Measurements from ENCODE around the gene OR8H3.
"Not testable (repeated sequence)": the region's sequence is repeated elsewhere in the genome, so short reads cannot be mapped to it uniquely, and the experiment has no call there.

The OR8H3 gene, protein sequence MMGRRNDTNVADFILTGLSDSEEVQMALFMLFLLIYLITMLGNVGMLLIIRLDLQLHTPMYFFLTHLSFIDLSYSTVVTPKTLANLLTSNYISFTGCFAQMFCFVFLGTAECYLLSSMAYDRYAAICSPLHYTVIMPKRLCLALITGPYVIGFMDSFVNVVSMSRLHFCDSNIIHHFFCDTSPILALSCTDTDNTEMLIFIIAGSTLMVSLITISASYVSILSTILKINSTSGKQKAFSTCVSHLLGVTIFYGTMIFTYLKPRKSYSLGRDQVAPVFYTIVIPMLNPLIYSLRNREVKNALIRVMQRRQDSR

DNA sequence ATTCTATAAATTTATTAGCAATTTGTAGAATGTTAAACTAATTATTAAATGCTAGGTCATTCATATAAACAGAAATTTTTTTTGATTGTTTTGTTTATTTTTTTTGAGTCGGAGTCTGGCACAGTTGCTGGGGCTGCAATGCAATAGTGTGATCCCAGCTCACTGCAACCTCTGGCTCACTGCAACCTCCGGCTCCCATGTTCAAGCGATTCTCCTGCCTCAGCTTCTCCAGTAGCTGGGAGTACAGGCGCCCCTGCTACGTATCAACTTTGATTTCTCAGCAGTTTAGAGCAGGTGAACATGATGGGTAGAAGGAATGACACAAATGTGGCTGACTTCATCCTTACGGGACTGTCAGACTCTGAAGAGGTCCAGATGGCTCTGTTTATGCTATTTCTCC, at the start of gene OR8H3:
Gene OR8H3 (plus strand): TSS at position 301 of the 400 bp plus-strand sequence. CDS start 0 bp downstream, at position 301.
- DNase-seq = no peak

DNA sequence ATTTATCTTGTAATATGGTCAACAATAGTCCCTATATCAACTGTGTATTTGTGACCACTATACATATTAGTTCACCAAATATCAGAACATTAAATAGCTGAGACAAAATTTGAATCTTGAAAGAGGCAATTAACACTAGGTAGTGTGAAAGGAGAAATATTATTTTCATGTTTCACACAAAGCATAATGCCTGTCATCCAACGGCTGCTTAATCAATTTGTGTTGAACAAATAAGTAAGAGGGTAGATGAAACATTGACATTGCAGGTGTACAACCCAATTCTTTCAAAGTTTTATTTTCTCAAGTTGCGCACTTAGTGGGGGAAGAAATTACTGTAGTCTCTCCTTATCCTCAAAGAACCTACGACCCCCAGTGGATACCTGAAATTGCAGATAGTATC, 32.5 kb upstream of the OR8H3 start:
- no peak for DNase-seq

DNA sequence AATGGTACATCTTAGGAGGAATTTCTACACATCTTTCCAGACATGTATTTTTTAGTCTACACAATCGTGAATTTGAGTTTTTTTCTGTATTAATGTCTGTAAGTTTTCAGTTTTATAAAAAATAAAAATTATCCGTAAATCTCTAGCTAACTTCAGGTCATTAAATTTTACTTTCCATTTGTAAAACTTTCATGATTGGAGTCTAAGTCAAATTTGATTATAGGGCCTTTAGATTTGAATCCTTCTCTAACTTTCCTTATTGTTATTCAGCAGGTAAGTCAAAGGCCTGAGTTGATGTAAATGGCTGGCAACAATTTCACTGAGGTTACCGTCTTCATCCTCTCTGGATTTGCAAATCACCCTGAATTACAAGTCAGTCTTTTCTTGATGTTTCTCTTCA, 29.2 kb upstream of the OR8H3 start, which contains the start of gene OR8I2:
Gene OR8I2 (plus strand): TSS at position 301 of the 400 bp plus-strand sequence. CDS start 0 bp downstream, at position 301.
- no peak for DNase-seq

DNA sequence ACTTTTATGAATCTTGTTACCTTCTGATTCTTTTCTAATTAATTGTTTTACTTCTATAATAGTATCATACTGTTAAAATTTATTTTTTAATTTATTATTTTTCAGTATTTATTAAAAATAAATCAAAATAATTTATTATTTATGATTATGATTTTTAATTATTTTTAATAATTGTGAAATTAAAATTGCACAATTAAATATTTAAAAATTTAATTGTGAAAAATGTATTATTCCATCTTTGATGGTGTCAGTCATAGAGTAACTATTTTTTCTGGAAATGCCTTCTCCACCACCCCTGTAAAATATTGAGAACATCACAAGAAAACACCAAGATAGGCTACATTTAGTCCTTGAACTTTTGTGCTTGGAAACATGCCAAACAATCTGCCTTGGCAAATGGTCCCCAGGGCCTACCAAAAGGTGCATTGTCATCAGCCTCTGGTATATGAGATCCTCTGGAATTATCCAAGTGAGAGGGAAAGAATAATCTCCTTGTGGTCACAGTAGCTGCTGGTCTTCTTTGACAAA, 18.9 kb upstream of the OR8H3 start, which contains the start of gene OR8H2:
Gene OR8H2 (plus strand): TSS at position 478 of the 528 bp plus-strand sequence. CDS start 1,356 bp downstream, outside the sequence.
- DNase-seq = no peak

DNA sequence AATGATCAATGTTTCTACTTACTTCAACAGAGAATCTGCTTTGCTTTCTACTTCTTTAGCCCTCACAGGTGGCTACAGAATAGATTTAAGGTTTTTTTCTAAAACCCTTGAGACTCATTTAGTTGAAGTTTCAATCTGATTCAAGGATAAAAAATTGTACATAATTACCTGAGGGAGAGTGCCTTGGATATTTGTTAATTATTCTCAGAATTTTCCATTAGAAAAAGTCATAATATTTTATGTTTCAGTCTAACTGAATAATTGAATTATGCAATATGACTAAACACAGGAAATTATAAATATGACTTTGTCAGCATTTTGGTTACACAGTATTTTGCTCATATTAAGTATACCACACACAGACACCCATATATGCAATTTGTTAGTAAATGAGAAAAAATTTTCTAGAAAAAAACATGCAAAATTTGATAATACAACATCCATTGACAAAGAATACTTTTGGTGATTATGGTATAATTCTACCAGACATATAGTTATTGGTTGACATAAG, 18.0 kb downstream of the OR8H3 start, which contains the start of gene OR8J3:
Gene OR8J3 (minus strand): TSS at position 51 of the 511 bp plus-strand sequence. CDS start 2,483 bp downstream, outside the sequence.
- no peak for DNase-seq

DNA sequence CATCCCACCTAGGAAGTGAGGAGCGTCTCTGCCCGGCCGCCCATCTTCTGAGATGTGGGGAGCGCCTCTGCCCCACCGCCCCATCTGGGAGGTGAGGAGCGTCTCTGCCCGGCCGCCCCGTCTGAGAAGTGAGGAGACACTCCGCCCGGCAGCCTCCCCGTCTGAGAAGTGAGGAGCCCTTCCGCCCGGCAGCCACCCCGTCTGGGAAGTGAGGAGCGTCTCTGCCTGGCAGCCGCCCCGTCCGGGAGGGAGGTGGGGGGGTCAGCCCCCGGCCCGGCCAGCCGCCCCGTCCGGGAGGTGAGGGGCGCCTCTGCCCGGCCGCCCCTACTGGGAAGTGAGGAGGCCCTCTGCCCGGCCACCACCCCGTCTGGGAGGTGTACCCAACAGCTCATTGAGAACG, 21.5 kb downstream of the OR8H3 start:
- not testable (repeated sequence) for DNase-seq

DNA sequence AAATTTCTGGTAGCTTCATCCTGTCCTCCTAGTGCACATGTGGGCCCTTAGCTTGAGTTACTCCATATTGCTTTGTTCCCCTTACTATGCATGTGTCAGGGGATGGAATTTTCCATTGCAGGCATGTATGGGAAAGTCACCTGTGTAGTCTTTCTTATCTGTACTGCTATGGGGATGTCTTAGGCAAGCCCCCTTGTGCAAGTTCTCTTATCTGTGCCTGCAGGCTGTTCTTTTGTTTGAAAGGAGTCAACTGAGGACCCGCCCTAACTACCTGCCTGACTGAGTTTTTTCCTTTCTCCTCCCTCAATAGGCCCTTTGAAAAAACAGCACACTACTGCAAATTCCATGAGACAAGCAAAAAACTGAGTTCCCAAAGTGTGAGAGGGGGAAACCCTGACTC, 29.2 kb downstream of the OR8H3 start:
- no peak for DNase-seq

DNA sequence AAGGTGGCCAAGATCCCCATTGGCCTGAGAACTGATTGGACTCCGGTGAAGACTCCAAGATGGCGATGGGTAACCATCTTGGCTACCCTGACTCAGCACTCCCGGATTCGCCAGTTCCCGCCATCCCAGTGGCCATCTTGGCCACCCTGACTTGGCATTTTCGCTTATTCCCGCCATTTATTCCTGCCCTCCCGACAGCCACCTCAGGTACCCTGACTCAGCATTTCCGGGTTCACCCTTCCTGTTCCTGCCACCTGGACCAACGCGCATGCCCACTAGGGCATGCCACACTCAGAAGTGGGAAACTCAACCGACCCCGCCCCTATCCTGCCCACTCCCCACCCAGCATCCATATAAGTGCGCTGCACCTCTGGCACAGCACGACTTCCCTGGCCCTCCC, 30.2 kb downstream of the OR8H3 start:
- no peak for DNase-seq

DNA sequence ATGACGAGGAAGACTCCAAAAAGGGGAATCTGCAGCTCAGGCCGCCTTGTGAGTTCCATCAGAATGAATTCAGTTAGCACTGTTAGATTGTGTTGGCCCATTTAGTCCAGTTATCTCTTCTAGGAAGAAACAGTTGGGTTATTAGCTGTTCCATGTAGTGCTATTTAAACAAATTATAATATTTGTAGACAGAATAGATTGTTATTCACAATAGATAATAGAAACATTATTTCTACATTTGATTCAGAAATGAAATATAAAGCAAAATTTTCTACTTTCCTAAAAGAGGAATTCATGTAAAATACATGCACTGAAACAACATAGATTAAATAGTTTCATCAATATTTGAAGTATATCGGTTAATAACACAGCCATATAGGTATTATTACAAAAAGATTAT, 38.0 kb downstream of the OR8H3 start, which contains the start of gene OR8K5:
Gene OR8K5 (minus strand): TSS at position 101 of the 400 bp plus-strand sequence. CDS start 0 bp downstream, at position 101.
- DNase-seq = no peak

DNA sequence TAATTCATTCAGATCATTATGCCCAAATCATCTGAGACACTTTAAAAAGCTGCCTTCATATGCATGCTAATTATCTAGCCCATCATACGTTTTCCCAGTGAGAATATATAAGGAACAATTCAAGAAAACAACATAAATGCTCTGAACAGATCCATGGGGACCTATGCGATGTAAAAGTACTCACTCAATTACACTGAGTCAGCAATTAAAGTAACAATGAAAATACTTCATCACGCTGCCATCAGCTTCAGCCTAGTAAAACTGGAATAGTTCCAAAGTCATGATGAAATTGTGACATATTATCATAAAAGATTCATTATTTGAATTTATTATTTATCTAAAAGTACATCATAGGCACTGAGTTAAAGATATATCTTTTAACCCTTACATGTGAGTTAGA, 41.6 kb downstream of the OR8H3 start:
- no peak for DNase-seq

DNA sequence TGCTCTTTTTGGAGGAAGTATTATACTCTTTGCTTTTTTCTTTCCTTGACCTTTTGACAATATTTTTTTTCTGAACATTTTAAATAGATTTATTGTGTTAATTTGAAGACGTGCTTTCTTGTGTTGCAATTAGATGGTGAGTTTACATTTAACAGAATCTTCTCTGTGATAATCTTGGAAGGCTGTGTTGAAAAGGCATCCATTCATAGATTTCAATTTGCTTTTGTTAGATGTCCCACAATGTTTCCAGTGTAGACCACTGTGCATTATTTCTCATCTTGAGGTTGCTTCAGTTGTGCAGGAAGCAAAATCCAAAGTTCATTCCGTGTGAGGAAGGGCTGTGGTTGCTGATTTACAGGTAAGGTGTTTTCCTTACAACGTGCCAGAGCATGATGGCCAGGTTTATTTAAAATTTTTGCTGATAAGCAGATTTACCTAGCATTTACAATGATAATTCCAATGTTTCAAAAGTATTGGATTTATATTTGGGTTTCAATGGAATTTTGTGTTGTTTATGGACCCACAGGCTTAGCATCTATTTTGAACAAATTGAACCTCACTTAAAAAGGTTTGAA, 50.2 kb downstream of the OR8H3 start:
- no peak for DNase-seq
